Fibroblast of skin of left quadriceps (primary cell): ENCODE measurements around the gene USB1.

Source experiments
- DNase-seq, 2 experiments: peaks; one replicate each; pipeline ENCODE4 v3.0.0-alpha.2; 2013; ENCODE audit warnings: low read depth in 2 of 2

USB1 gene

GRCh38 chr16:58019866-58020538, 18.8 kb downstream of the USB1 start:
- DNase-seq: no peak

DNA sequence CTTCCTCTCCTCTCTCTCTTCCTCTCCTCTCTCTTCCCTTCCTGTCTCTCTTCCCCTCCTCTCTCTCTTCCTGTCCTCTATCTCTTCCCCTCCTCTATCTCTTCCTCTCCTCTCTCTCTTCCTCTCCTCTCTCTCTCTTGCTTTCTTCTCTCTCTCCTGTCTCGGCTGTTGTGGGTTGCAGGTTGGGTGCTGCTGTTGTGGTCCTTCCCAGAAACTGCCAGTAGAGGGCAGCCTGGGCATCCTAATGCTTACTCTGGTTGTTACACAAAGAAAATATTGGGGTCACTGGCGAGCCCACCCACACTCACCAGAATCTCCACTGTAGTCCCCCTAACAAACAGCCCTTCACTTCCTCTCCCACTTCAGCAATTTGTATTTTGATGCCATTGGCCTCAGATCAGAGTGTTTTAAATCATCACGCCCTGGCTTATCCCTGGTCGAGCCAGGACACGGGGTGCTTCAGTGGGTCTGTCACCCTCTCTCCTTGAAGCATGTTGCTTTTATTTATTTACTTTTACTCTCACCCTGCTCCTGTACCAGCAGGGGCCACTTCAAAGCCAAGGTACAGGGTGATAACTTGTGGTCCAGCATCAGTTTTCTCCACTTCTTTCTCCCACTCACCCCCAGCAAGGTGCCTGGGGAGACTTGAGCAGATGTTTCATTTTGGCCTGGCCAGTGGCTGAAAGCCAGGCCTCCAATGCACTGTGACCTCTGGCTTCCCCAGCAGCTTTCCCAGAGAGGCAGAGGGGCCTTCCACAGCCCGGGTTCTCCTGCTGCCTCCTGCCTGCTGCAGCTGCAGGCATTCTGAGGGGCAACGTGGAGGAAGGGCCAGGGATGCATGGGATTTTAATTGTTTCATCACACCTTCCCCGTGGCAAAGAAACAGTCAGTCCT, 19.7 kb downstream of the USB1 start:
- DNase-seq: no peak

GRCh38 chr16:58021661-58022551, 20.7 kb downstream of the USB1 start:
- no peak for DNase-seq

DNA sequence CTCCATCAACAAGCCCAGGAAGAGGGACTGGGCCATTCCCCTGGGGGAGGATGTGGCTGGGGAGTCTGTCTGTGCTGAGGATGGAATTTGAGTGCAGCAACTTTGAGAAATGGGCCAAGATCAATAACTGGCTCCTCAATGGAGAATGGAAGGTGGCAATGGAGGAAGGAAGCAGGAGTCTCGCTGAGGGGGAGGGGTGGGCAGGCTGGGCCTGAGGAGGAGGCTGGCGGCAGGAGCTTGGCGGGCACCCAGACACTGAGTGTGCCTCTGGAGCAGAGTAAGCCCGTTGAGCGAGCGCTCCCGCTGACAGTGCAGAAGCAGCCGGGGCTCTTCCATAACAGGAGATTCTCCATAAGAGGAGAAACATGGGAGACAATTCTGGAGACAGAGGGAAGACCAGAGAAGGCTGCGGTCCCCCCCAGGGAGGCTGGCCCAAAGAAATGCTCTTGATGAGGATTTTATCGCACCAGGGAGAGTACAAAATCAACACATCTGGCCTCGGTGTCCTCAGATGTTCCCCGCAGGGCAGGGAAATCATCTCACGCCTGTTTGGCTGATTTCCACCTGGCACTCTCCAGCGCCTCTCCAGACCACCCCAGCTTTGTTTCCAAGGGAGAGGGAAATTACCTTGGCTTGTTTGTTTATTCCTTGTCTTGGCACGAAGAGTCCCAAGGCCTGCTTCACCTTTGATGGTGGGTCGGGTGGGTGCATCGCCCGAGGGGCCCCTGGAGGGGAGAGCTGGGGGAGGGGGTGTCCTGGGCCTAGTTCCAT, 21.6 kb downstream of the USB1 start:
- no peak for DNase-seq

GRCh38 chr16:58024486-58025350, 23.5 kb downstream of the USB1 start:
- no peak for DNase-seq

GRCh38 chr16:58025351-58026138, 24.3 kb downstream of the USB1 start, which contains the start of gene MMP15:
Gene MMP15 (plus strand): TSS chr16:58025754. CDS start chr16:58026351, 597 bp downstream.
- DNase-seq: no peak

DNA sequence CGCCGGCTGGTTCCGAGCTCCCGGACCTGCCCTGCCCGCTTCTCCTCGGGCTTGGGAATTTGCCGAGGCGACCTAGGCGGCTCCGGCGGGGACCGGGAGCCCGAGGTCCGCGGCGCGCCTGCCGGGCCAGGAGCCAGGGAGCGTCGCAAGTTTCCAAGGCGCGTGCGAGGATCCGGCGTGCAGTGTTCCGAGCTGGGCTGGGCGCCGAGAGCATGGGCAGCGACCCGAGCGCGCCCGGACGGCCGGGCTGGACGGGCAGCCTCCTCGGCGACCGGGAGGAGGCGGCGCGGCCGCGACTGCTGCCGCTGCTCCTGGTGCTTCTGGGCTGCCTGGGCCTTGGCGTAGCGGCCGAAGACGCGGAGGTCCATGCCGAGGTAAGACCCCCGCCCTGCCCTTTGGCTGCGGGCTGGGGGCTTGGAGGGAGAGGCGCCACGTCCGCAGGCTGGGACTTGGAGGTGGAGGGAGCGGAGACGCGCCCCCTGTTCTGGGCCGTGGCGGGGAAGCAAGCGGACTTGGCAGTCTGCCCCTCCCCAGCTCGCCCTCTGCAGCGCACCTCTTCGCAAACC, 25.0 kb downstream of the USB1 start:
- no peak for DNase-seq

DNA sequence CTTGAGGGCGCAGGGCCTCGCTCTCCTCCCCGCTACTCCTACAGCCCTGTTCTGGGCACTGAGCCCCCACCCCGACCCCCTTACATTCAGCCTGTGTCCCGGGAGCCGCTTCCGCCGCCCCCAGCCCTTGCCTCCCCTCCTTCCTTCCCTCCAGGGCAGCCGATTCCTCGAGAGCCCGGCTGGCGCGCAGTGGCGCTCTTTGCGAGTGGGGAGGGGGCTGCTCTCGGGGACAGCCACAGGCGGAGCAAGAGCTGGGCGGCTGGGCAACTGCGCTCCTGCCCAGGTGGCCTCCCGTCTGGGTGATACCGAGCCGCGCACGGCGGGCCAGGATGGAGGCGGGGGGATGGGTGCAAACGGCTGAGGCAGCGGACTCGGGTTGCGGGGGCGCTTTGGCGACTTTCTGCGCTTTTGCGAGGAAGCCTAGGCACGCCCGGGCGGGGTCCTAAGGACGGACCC, 25.5 kb downstream of the USB1 start:
- no peak for DNase-seq

- DNase-seq: no peak
Measured at GRCh38 chr16:58027161-58027915, 26.1 kb downstream of the USB1 start.

DNA sequence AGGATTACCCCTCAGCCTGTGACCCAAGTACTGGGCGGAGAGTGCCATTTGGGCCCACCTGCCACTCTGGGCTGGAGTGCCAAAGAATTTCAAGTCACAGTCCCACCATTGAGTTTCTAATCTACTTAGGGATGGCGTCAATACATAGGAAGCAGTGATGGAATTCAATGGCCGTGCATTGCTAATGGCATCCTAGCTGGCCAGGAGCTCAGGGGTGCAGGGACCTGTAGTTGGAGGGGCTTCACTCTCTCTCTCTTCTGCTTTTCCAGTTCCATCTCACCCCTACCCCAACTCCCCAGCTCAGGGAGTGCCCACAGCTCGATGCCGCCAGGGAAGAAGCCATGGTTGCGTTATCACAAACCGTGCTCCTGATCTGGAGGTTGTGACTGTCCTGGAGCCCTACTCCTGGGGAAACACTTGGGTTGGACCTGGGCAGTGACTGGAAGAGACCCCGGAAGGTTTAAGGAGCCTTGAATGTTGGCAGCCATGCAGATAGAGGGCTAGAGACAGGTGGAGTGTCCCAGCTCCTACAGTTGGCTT, 26.8 kb downstream of the USB1 start:
- DNase-seq: no peak

DNA sequence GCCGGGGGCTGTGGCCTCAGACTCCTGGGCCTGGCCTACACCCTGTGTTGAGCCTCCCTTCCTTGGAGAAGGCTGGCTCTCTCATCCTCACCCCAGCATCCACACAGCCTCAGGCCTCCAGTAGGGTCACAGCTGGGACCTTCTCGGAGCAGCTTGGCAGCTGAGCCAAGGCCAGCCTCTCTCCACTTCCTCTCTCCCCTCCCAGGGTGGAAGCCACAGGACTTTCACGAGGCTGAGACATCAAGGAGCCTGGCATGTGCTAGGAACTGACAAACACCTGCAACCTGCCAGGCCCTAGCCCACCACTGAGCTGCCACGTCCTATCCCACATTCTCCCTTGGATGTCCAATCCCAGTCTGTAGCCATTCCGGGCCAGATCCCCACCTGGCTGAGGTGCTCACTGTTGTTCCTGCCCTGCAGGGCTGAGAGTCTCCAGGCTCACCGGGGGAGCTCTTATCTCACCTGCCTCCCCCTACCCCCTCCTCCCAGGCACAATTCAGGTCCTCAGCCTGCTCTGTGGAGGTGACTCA, 27.4 kb downstream of the USB1 start:
- no peak for DNase-seq

DNA sequence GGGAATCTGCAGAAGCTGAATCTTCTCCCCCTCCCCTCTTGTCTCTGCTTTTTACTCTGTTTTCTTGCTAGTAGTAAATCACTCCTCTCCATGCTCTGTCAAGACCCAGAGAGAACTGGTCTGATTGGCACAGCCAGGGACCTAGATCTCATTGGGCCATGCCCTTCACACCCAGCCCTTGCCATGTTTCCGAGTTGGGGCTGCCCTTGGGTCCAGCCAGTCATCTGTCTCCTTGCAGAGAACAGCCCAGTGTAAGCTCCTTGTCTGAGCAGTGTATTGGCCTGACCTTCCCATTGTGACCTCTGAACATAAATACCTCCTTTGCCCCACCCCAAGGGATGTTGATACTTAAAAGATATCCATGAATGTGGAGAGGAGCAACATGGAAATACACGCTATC, 28.2 kb downstream of the USB1 start:
- DNase-seq: no peak

DNA sequence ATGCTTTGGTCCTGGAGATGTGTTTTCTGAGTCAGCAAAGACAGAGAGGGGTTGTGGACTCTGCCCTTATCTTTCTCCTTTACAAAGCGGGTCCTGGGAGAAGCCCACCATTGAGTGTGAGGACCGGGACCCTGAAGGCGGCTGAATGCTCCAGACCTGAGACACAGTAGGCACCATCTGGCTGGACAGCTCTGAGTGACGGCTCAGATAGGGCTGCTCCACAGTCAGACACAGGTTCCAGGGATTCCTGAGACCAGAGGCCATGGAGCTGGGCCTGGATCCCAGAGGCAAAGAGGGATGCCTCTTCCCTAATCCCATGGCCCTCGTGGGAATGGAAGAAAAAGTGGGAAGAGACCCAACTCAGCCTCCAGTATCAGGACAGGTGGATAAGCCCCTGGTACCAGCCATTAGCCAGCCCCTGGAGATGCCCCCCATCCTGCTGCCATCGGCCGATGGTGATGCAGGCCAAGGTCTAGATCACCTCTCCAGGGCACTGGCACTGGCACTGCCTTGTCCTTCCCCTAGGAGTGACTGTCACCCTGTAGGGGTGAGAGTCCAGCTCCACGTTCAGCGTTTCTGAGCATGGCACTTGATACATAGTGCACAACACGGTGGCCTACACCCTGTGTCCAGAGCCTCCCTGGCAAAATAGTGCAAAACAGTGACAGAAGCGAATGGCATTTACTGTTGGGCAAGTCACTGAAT, 29.1 kb downstream of the USB1 start:
- DNase-seq: no peak

DNA sequence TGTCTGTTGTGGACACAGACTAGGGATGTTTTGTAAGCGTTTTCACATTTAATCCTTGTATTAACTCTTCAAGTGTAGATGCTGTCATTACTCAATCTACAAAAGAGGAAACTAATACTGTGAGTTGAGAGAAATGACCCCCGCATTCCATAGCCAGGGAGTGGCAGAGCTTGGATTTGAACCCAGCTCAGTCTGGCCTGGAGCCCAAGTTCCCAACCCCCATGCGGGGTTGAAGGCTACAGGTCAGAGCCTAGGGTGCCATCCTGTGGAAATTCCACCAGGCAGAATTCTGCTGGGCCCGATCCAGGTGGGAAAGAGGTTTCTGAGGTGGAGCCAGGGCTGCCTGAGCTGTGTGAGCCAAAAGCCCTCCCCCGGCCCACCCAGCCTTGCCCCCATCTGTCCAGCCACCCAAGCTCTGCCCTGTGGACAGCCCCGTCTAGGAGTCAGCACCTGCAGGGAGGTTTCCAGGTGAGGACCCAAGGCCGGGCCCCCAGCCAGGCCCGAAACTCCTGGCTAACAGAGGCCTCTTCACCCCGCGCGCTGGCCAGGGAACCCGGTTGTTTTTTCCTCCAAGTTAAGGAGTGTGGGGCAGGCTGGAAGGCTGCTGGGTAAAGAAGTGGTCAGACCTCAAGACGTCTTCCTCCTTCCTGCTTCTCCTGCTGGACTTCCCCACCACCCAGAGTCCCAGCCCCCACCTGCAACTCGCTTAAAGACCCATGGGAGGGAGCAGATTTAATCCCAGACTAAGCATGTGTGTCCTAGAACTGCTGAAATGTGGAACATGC, 30.0 kb downstream of the USB1 start:
- DNase-seq: no peak

- DNase-seq: no peak
Measured at GRCh38 chr16:58032710-58033293, 31.6 kb downstream of the USB1 start.

- DNase-seq: no peak
Measured at GRCh38 chr16:58034128-58034685, 33.0 kb downstream of the USB1 start.
